Esophagus muscularis mucosa (tissue), 4 donors: ENCODE data around the gene SBNO2. TPM values are rescaled to one million over a fixed set of nuclear protein-coding genes. Genes with fewer than 3 reads are reported as not detected.

ENCODE experiments used
- DNase-seq: peaks from one replicate; pipeline ENCODE4 v3.0.0-alpha.2; 2017; ENCODE audit errors: extremely low spot score
- H3K27ac ChIP-seq, 4 donors: fragments of 200-600 bp; sonication (generic); replicated peaks in 1 of 4; 1 replicate in 3 of 4; 2 replicates in 1 of 4; pipeline ENCODE4 v1.5.1; 2016 to 2019; ENCODE audit warnings: mild to moderate bottlenecking in 1 of 4
- H3K27me3 ChIP-seq, 4 donors: fragments of 200-600 bp; sonication (generic); one replicate each; pipeline versions ENCODE4 v1.5.1 to v1.6.0; 2016 to 2019
- H3K36me3 ChIP-seq, 4 donors: fragments of 200-600 bp; sonication (generic); one replicate each; pipeline ENCODE4 v1.5.1; 2016 to 2019
- H3K4me1 ChIP-seq, 4 donors: fragments of 200-600 bp; sonication (generic); one replicate each; pipeline ENCODE4 v1.5.1; 2016 to 2019
- H3K4me3 ChIP-seq, 4 donors: fragments of 200-600 bp; sonication (generic); 1 replicate in 2 of 4; 2 replicates in 2 of 4; pipeline ENCODE4 v1.5.1; 2016 to 2019; ENCODE audit warnings: mild to moderate bottlenecking in 4 of 4, moderate library complexity in 1 of 4
- H3K9me3 ChIP-seq, 4 donors: fragments of 200-600 bp; sonication (generic); 1 replicate in 3 of 4; 2 replicates in 1 of 4; pipeline ENCODE4 v1.5.1; 2016 to 2019
- EP300 ChIP-seq: sonication (generic); formaldehyde crosslinking; IDR thresholded peaks from one replicate; pipeline ENCODE4 v1.6.1; 2017; ENCODE audit warnings: antibody characterized with exemption
- POLR2A ChIP-seq: fragments of 450-650 bp; IDR thresholded peaks from one replicate; pipeline ENCODE4 v1.6.1; 2017; ENCODE audit warnings: antibody characterized with exemption, moderate library complexity, mild to moderate bottlenecking, low read depth
- POLR2AphosphoS5 ChIP-seq, 2 donors: sonication (generic); formaldehyde crosslinking; IDR thresholded peaks; one replicate each; pipeline ENCODE4 v1.6.1; 2017; ENCODE audit warnings: antibody characterized with exemption in 2 of 2
- WGBS: methylation state at CpG from one replicate; pipeline ENCODE4 v1.1.5; 2018; 5-methylcytosine and 5-hydroxymethylcytosine counted together
- intact Hi-C: fragments of 100-400 bp; cut with DNase I; formaldehyde crosslinking; loops from one replicate; pipeline ENCODE4 v1.15.1; 2023
- total RNA-seq, 4 donors: library from RNA; depleted of rRNA; stranded (reverse); fragments of >200 nt; gene quantifications; one replicate each; pipeline versions ENCODE4 v1.1.0 to v1.2.1, GENCODE V29; 2016
- TF ChIP-seq, protein P1 (sequence below), 3 experiments: fragments of 200-600 bp in 2 of 3; fragments of 450-650 bp in 1 of 3; sonication (generic) in 2 of 3; IDR thresholded peaks; one replicate each; pipeline ENCODE4 v1.5.1; 2017 to 2019; ENCODE audit warnings: antibody characterized with exemption in 3 of 3, mild to moderate bottlenecking in 2 of 3, moderate library complexity in 1 of 3

SBNO2 gene
- total RNA-seq, 4 donors from 2014 or later = 16.2 to 141 (median 30.5) TPM

DNA sequence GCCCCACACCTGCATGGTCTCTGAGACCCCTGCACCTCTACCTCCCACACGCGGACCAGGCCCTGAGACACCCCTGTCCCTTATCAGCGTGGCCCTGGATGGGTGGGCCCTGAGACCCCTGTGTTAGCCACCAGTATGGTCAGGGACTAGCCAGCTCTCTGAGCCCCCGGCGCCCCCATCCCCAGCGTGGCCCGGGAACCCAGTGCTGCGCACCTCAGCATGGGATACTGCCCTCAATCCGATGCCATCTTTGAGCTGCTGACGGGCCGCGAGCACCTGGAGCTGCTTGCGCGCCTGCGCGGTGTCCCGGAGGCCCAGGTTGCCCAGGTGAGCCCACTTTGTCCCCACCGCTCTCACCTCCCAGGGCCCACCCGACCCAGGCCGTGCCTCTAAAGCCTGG is 112.1 kb downstream of the SBNO2 start:
- Histone ChIP-seq H3K4me1 (peaks cover 13 to 33% (median 26%) of the 10 kb centered on the region in 4 donors), H3K27ac (no peak overlapping the region), H3K4me3 (no peak overlapping the region), H3K36me3 (peaks cover 0 to 13% (median 2%) of the 10 kb centered on the region in 4 donors), H3K27me3 (peaks cover 3 to 29% (median 15%) of the 10 kb centered on the region in 4 donors), H3K9me3 (peaks cover 3 to 29% (median 26%) of the 10 kb centered on the region in 4 donors)
- 92% methylated on average over 6 of the region's 20 CpGs for WGBS
- TF ChIP-seq POLR2A (no peak), POLR2AphosphoS5 (IDR thresholded peaks at IDR 0.05) (no peak), EP300 (no peak)
- TF ChIP-seq, protein P1, sequence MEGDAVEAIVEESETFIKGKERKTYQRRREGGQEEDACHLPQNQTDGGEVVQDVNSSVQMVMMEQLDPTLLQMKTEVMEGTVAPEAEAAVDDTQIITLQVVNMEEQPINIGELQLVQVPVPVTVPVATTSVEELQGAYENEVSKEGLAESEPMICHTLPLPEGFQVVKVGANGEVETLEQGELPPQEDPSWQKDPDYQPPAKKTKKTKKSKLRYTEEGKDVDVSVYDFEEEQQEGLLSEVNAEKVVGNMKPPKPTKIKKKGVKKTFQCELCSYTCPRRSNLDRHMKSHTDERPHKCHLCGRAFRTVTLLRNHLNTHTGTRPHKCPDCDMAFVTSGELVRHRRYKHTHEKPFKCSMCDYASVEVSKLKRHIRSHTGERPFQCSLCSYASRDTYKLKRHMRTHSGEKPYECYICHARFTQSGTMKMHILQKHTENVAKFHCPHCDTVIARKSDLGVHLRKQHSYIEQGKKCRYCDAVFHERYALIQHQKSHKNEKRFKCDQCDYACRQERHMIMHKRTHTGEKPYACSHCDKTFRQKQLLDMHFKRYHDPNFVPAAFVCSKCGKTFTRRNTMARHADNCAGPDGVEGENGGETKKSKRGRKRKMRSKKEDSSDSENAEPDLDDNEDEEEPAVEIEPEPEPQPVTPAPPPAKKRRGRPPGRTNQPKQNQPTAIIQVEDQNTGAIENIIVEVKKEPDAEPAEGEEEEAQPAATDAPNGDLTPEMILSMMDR (IDR thresholded peaks at IDR 0.05) = no peak
- intact Hi-C loops = no loop called here
- DNase-seq = no peak

DNA sequence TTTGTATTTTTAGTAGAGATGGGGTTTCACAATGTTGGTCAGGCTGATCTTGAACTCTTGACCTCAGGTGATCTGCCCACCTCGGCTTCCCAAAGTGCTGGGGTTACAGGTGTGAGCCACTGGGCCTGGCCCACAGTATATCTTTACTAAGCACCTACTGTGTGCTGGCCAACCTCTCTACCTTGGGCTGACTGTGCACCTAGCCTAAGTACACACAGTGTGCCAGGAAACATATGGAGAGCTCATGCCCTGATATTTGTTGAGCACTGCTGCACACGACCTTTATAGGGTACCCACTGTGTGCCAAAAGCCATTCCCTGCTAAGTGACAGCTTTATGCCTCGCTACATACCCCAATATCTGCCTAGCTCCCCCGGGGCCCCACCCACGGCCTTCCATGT is 113.4 kb downstream of the SBNO2 start:
- Histone ChIP-seq H3K4me3 (no peak overlapping the region), H3K36me3 (peaks cover 0 to 26% (median 5%) of the 10 kb centered on the region in 4 donors), H3K27me3 (peaks cover 0 to 16% (median 4%) of the 10 kb centered on the region in 4 donors), H3K27ac (no peak overlapping the region), H3K9me3 (peaks cover 4 to 42% (median 38%) of the 10 kb centered on the region in 4 donors), H3K4me1 (peaks cover 8 to 20% (median 15%) of the 10 kb centered on the region in 4 donors)
- TF ChIP-seq, protein P1 (IDR thresholded peaks at IDR 0.05) = no peak
- TF ChIP-seq POLR2AphosphoS5 (IDR thresholded peaks at IDR 0.05) (no peak), EP300 (no peak), POLR2A (no peak)
- intact Hi-C loops = no loop called here
- DNase-seq = no peak
- 90% methylated on average over 5 of the region's 5 CpGs for WGBS

DNA sequence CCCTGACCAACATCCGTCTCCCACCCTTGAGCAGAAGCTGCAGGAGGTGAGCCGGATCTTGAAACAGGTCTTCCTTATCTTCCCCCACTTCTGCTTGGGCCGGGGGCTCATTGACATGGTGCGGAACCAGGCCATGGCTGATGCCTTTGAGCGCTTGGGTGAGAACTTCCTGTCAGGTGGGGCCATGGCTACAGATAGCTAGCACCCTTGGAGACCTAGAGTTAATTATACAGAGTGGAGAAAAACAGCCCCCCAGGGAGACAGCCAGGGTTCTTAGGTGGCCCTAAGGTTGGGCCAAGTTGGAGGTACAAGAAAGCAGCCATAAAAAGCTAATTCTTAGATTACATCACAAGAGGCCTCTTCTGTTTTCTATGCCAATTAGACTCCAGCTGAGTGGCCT is 116.0 kb downstream of the SBNO2 start:
- TF ChIP-seq EP300 (no peak), POLR2A (no peak)
- TF ChIP-seq, protein P1 (IDR thresholded peaks at IDR 0.05) = no peak
- Histone ChIP-seq H3K36me3 (peaks cover 0 to 33% (median 6%) of the 10 kb centered on the region in 4 donors), H3K9me3 (peaks cover 4 to 44% (median 40%) of the 10 kb centered on the region in 4 donors), H3K4me1 (no peaks in the 10 kb centered on the region), H3K4me3 (no peak overlapping the region), H3K27me3 (no peaks in the 10 kb centered on the region), H3K27ac (no peak overlapping the region)
- intact Hi-C loops = no loop called here
- no peak for DNase-seq
- WGBS = 94% methylated on average over 4 of the region's 5 CpGs

Other genes with a start within 250 kb of the SBNO2 start
- gene ARID3A, start 248.2 kb downstream of the SBNO2 start, total RNA-seq = 1 to 10 TPM; 2.9 to 8.4 (median 5.0) TPM
- gene WDR18, start 189.9 kb downstream of the SBNO2 start, total RNA-seq = 10 to 100 TPM in 3 of 4 donors, 1 to 10 TPM in 1; 9.9 to 30.3 (median 28.4) TPM
- gene GRIN3B, start 173.8 kb downstream of the SBNO2 start, total RNA-seq = under 1 TPM in 2 of 4 donors, not detected in 2; 0.13 to 0.17 TPM
- gene TMEM259, start 153.1 kb downstream of the SBNO2 start, total RNA-seq = 100 to 1,000 TPM; 129 to 187 (median 160) TPM
- not detected for gene RNU6-2, start 152.7 kb downstream of the SBNO2 start, total RNA-seq
- 10 to 100 TPM; 47.3 to 98.1 (median 81.3) TPM for gene CNN2, start 147.7 kb downstream of the SBNO2 start, total RNA-seq
- gene ABCA7, start 134.2 kb downstream of the SBNO2 start, total RNA-seq = 1 to 10 TPM; 3.9 to 9.5 (median 6.9) TPM
- gene ARHGAP45, start 107.1 kb downstream of the SBNO2 start, total RNA-seq = 10 to 100 TPM; 17.8 to 28.3 (median 21.2) TPM
- 100 to 1,000 TPM in 3 of 4 donors, 10 to 100 TPM in 1; 96.8 to 198 (median 135) TPM for gene POLR2E, start 78.9 kb downstream of the SBNO2 start, total RNA-seq
- 100 to 1,000 TPM; 338 to 386 (median 375) TPM for gene GPX4, start 70.3 kb downstream of the SBNO2 start, total RNA-seq
- gene STK11, start 31.5 kb upstream of the SBNO2 start, total RNA-seq = 10 to 100 TPM; 52.2 to 95.7 (median 73.2) TPM
- gene CBARP, start 63.7 kb upstream of the SBNO2 start, total RNA-seq = 1 to 10 TPM in 1 of 4 donors, under 1 TPM in 2, not detected in 1; 0.58 to 1.0 (median 0.99) TPM
- gene ATP5F1D, start 67.5 kb upstream of the SBNO2 start, total RNA-seq = 100 to 1,000 TPM in 2 of 4 donors, 10 to 100 TPM in 2; 77.5 to 140 (median 109) TPM
- 10 to 100 TPM; 20.3 to 72.2 (median 31.8) TPM for gene MIDN, start 74.3 kb upstream of the SBNO2 start, total RNA-seq
- gene CIRBP, start 95.1 kb upstream of the SBNO2 start, total RNA-seq = 100 to 1,000 TPM; 236 to 601 (median 429) TPM
- gene FAM174C, start 101.3 kb upstream of the SBNO2 start, total RNA-seq = 10 to 100 TPM; 24.9 to 58.9 (median 43.6) TPM
- not detected for gene EFNA2, start 111.6 kb upstream of the SBNO2 start, total RNA-seq
- 100 to 1,000 TPM in 1 of 4 donors, 10 to 100 TPM in 3; 85.6 to 110 (median 89.4) TPM for gene NDUFS7, start 209.6 kb upstream of the SBNO2 start, total RNA-seq
- 10 to 100 TPM in 3 of 4 donors, 1 to 10 TPM in 1; 5.8 to 13.4 (median 11.9) TPM for gene GAMT, start 227.3 kb upstream of the SBNO2 start, total RNA-seq
- gene DAZAP1, start 233.3 kb upstream of the SBNO2 start, total RNA-seq = 10 to 100 TPM; 44.9 to 79.4 (median 52.9) TPM